ENCODE measurements around the gene CDK5RAP1.

GRCh38 chr20:33443006-33443511 is 41.7 kb upstream of the CDK5RAP1 start:
- TF ChIP-seq POLR2A (IDR thresholded peaks at IDR 0.05) = no peak
- no peak for TF ChIP-seq CTCF (IDR thresholded peaks at IDR 0.05)

Data from heart left ventricle (tissue), 13 donors.